ENCODE results near the gene CLIP1. TPM values are rescaled to one million over a fixed set of nuclear protein-coding genes. Genes with fewer than 3 reads are reported as not detected.

The CLIP1 gene
- total and polyA plus RNA-seq, 2 of the 8 experiments (the other 6 are each of a cell fraction or from before 2014, with no cell fraction given), result 19.0 to 27.6 TPM

GRCh38 chr12:122225683-122226365, 196.6 kb downstream of the CLIP1 start, which contains the start of gene DIABLO (continued):
- TF ChIP-seq, protein P1, sequence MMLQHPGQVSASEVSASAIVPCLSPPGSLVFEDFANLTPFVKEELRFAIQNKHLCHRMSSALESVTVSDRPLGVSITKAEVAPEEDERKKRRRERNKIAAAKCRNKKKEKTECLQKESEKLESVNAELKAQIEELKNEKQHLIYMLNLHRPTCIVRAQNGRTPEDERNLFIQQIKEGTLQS (IDR thresholded peaks at IDR 0.05; ENCODE audit: insufficient read depth, low read depth, low read length), result peak; percentile 41; the same call in 1 of the 2 replicates
- peak; percentile 59; the same call in 1 of the 2 replicates for TF ChIP-seq SP1 (IDR thresholded peaks at IDR 0.05; ENCODE audit: low read depth, low read length)

Other genes starting within 250 kb of the CLIP1 start
- not detected in 2 replicates for gene IL31, start 248.4 kb downstream of the CLIP1 start, total RNA-seq (2021; fragmentation: NEBNext Ultra II Directional; extraction: Animal tissue kit (Norgen Biotek cat#: 25700))
- not detected in 2 replicates for gene IL31, start 248.4 kb downstream of the CLIP1 start, polyA plus RNA-seq (2011; rRNA removed)
- 0.15 and 0.35 TPM in 2 replicates for gene LRRC43, start 239.5 kb downstream of the CLIP1 start, total RNA-seq (2021; fragmentation: NEBNext Ultra II Directional; extraction: Animal tissue kit (Norgen Biotek cat#: 25700))
- gene LRRC43, start 239.5 kb downstream of the CLIP1 start, polyA plus RNA-seq (2011; rRNA removed), result 0.39 and 0.44 TPM in 2 replicates
- gene B3GNT4, start 219.0 kb downstream of the CLIP1 start, total RNA-seq (2021; fragmentation: NEBNext Ultra II Directional; extraction: Animal tissue kit (Norgen Biotek cat#: 25700)), result 1.4 and 1.9 TPM in 2 replicates
- 1.1 and 2.1 TPM in 2 replicates for gene B3GNT4, start 219.0 kb downstream of the CLIP1 start, polyA plus RNA-seq (2011; rRNA removed)
- 68.3 and 71.5 TPM in 2 replicates for gene DIABLO, start 196.6 kb downstream of the CLIP1 start, total RNA-seq (2021; fragmentation: NEBNext Ultra II Directional; extraction: Animal tissue kit (Norgen Biotek cat#: 25700))
- gene DIABLO, start 196.6 kb downstream of the CLIP1 start, polyA plus RNA-seq (2011; rRNA removed), result 65.2 and 68.8 TPM in 2 replicates
- gene VPS33A, start 156.2 kb downstream of the CLIP1 start, total RNA-seq (2021; fragmentation: NEBNext Ultra II Directional; extraction: Animal tissue kit (Norgen Biotek cat#: 25700)), result 40.2 and 41.8 TPM in 2 replicates
- 16.4 and 18.7 TPM in 2 replicates for gene VPS33A, start 156.2 kb downstream of the CLIP1 start, polyA plus RNA-seq (2011; rRNA removed)
- 27.4 and 28.9 TPM in 2 replicates for gene ZCCHC8, start 78.3 kb upstream of the CLIP1 start, total RNA-seq (2021; fragmentation: NEBNext Ultra II Directional; extraction: Animal tissue kit (Norgen Biotek cat#: 25700))
- gene ZCCHC8, start 78.3 kb upstream of the CLIP1 start, polyA plus RNA-seq (2011; rRNA removed), result 12.1 and 13.8 TPM in 2 replicates
- 71.4 and 72.8 TPM in 2 replicates for gene RSRC2, start 104.3 kb upstream of the CLIP1 start, total RNA-seq (2021; fragmentation: NEBNext Ultra II Directional; extraction: Animal tissue kit (Norgen Biotek cat#: 25700))
- 8.6 and 15.9 TPM in 2 replicates for gene RSRC2, start 104.3 kb upstream of the CLIP1 start, polyA plus RNA-seq (2011; rRNA removed)
- gene KNTC1, start 104.6 kb upstream of the CLIP1 start, total RNA-seq (2021; fragmentation: NEBNext Ultra II Directional; extraction: Animal tissue kit (Norgen Biotek cat#: 25700)), result 66.6 and 80.2 TPM in 2 replicates
- 36.3 and 52.7 TPM in 2 replicates for gene KNTC1, start 104.6 kb upstream of the CLIP1 start, polyA plus RNA-seq (2011; rRNA removed)

Measured in H1 (cell line).